Activated CD4-positive, alpha-beta T cell treated with anti-CD3 and anti-CD28 coated beads, Interleukin-2, Interleukin-4, amounts not matched to agents 100 ng/mL and 50 ng/mL, durations not matched to agents 16 hours and 8 hours (primary cell): Measurements from ENCODE around the gene APMAP.

ENCODE experiments used
- DNase-seq: peaks from one replicate; pipeline ENCODE4 v3.0.0-alpha.2; 2020; ENCODE audit warnings: low spot score

APMAP gene

DNA sequence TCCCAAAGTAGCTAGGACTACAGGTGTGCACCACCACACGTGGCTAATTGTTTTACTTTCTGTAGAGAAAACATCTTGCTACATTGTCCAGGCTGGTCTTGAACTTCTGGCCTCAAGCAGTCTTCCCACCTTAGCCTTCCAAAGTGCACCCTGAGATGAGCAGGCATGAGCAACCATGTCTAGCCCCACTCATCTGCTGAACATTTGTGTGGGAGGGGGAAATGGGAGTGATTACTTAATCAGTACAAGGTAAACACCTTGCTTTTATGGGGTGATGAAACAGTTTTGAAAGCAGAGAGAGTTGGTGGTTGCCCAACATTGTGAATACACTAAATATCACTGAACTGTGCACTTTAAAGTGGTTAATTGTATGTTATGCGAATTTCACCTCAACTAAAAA, 5.3 kb downstream of the APMAP start:
- no peak for DNase-seq

DNA sequence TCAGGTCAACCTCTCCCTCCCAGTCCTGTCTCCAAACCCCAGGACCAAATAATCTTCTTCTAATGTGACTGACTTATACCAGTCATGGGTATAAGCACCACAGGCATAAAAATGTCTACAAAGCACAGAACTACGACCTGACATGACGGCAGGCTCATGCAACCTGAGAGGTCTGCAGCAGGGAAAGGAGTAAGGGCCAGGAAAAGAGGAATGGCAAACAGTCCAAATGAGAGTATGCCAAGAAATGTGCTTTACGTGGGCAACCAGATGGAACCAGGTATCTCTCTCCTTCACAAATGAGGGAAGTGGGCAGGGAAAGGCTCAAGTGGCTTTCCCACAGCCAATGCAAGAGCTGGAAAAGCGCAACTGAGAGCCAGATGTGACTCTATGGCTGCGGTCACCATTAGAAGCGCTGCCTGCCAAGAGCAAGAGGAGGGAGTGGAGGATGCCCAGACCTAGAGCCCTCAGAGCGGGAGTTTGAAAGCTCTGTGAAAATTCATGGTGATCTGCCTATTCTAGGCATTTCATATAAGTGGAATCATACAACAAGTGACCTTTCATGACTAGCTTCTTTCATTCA, 6.0 kb downstream of the APMAP start:
- no peak for DNase-seq

DNA sequence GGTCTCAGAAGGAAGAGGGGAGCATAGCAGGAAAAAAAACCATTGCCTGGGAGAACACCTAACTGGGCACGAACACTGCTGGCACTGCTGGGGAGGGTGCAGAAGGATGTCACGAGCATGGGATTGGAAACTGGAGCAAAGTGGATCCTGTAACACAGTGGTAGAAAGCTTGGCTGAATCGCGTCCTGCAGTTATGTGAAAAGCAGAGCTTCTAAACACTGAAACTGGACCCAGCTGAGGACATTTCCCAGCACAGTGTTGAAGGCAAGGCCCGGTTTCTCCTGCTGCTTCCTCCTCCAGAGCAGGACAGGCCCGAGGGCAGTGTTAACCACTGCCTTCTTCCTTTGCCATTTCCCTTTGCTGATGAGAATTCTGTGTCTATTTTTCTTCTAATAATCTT, 6.7 kb downstream of the APMAP start:
- no peak for DNase-seq

DNA sequence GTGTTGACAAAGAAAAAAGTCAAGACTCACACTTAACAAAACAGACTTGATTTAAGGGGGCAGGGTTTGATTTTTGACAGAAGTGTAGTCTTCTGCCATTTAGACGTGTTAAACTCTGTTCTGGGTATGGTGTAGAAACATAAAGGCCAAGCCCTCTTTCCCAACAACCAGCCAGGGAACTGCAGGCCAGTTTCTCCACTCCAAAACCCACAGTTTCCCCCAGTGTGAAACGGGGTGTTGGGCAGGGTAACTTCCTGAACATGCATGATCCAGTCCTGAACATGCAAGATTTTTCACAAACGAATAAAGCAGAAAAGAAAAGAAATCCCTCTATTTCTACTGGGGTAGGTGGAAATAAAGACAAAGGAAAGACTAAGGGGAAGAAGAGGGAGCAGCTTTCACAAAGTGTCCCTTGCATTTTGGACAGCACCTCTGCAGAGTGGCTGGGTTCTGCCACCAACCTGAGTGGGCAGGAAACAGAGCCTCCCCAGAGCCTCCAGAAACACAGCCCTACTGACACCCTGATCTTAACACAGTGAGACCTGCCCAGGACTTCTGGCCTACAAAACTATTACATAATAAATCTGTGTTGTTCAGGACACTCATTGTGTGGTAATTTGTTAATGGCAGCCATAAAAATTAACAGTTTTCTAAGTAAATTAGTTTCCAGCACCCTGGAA, 7.5 kb downstream of the APMAP start:
- no peak for DNase-seq

DNA sequence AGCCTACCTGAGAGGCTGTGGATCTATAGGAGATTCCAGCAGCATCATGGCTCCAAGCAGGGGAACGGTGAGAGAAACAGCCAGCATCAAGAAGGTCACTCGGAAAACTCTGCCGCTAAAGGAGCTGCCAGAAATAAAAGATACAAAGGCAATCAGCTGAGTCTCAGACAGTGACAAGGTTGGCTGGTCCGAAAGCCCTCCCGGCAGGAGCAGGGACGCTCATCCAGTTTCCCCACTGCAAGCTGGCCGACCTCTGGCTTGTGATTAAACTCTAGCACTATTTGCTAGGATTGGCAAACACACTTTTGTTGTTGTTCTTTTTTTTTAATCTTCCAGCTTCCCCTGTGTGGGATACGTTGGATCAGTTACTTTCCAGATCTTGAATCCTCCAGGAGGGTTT, 8.7 kb downstream of the APMAP start:
- DNase-seq = no peak

DNA sequence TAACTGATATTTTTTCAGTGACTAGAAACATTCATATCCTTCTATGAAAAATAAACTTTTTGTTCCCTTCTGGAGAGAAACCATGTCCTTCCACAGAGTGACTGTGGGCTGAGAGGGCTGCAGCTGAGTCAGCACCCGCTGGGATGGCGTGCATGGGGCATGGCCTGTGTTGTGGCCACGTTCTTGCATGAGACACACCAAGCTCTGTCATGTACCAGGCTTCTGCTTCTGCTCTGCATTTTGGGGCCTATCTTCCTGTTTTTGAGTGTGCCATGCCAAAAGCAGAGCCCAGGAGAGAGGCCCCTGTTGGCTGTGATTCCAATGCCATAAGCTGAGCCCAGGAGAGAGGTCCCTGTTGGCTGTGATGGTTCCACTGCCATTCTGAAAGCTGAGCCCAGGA, 10.8 kb downstream of the APMAP start:
- DNase-seq = no peak

DNA sequence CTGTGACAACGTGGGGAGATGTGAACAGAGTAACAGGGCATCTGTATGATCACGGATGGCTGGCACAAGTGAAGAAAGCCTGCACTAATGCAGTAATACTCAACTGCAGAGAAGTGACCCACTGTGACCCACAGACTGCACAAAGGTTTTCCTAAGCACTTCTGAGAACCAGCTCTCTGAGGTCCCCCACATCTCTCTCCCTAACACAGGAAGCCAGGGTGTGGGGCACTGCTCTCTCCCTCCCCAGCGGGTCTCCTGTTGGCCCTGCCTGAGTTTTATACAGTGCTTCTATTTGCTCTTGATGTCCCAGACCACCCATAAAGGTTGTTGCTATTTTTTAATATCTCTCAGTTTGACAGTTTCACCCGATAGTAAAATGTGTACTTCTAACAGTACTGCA, 11.3 kb downstream of the APMAP start:
- no peak for DNase-seq

DNA sequence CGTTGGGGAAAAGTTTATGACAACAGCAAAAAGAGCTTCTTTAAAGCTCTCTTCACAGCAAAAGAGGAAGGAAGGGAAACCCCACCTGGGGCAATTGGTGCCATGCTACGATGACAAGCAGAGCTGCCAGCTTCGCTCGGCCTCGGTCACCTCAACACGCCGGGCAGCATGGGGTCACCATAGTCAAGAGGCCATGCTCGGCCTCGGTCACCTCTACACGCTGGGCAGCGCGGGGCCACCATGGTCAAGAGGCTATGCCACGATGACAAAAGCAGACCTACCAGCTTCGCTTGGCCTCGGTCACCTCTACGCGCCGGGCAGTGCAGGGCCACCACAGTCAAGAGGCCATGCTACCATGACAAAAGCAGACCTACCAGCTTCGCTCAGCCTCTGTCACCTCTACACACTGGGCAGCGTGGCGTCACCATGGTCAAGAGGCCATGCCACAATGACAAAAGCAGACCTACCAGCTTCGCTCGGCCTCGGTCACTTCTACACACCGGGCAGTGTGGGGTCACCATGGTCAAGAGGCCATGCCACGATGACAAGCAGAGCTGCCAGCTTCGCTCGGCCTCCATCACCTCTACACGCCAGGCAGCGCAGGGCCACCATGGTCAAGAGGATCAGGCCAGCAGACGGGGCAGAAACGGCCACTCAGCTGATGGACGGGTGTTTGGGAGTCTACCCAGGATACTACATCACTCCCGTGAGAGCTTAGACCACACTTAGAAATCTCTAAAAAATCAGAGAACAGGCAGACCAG, 12.1 kb downstream of the APMAP start:
- no peak for DNase-seq

DNA sequence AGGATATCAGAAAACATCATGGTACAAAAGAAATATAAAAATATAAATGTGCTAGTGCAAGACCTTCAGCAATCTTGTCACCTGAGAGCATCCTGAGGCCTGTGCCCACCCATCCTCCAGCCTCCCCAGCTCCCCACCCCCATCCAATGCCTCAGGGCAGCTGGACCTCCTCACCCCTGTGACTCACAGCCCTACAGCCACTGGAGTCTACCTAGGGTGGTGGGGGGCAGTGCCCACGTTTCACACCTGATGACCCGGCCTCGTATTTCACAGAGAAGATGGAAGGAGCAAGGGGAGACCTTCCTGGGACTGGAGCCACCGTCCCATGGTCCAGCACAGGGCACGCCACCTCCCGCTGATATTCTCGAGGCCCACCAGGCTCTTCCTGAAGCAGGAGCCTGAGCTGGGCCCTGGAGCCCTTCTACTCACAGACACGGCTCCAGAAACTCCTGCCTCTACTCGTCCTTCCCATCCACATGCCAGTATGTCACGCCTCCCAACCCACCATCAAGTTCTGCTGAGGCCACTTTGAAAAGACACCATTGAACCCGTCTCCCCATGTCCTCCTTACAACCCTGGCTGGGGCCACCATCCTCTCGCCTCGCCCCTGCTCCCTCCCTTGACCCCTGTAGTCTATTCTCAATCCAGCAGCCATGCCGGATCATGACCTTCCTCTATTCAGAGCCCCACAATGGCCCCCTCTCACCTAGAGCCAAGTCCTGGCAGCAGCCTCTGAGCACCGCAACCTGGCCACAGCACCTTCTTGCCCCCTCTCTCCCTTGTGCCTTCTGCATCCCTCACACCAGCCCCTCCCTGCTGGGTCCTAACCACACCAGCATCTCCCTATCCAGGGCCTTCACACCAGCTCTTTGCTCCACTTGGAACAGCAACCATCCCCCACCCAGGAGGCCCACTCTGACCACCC, 13.3 kb downstream of the APMAP start:
- DNase-seq = no peak

DNA sequence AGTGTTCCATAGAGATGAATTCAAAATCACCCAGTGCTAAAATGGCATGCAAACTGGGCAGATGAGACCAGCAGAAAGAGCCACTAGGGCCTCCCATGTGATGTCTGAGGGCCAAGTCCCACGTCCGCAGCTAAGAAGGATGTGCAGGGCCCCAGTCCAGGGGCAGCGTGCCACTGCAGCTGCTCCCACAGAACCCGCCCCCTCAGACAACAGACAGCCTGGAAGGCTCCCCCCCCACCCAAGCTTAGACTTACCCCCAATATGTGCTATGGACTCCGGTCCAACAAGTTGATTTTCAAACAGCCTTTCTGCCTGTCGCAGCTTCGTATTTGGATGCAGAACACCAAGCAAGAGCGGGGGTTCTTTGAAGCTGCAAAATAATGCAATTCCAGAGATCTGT, 14.0 kb downstream of the APMAP start:
- DNase-seq = no peak

DNA sequence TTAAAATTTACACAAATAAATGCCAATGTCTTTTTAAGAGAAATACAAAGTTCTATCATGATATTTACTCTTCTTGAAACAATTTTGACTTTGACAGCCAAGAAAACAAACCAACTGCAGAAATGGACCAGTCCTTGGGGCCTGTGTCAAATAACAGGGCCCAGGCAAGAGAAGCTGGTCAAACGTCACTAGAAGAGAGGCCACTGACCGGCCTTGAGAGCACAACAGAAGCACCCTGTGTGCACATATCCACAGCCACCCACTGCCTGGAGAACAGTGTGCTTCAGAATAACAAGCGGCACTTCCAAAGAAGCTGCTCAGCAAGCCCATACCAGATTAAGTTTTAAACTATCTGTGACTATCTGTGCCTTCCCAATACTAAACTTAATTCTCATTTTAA, 14.8 kb downstream of the APMAP start:
- no peak for DNase-seq

DNA sequence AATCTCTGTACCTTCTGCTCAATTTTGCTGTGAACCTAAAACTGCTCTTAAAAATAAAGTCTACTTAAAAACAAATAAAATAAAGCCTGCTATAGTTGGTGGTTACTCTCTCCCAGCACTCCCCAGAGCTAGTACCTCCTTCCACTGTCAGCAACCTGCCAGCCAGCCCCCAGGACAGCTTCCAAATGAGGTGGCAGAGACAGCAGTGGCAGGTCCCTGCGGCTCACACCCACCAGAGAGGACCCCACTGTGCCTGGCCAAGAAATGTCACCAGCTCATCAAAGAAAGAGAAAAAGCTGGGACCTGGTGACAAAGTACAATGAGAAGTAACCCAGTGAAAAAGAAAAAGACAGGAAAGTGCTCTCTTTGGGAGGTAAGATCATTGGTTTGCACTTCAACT, 15.2 kb downstream of the APMAP start:
- no peak for DNase-seq

DNA sequence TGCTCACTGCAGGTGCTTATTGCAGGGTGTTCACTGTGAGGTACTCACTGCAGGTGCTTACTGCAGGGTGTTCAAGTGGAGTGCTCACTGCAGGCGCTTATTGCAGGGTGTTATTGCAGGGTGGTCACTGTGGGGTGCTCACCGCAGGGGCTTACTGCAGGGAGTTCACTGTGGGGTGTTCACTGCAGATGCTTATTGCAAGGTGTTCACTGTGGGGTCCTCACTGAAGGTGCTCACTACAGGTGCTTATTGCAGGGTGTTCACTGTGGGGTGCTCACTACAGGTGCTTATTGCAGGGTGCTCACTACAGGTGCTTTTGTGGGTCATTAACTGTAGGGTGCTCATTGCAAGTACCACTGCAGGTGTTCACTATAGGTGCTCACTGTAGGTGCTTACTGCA, 20.2 kb downstream of the APMAP start:
- DNase-seq = no peak

DNA sequence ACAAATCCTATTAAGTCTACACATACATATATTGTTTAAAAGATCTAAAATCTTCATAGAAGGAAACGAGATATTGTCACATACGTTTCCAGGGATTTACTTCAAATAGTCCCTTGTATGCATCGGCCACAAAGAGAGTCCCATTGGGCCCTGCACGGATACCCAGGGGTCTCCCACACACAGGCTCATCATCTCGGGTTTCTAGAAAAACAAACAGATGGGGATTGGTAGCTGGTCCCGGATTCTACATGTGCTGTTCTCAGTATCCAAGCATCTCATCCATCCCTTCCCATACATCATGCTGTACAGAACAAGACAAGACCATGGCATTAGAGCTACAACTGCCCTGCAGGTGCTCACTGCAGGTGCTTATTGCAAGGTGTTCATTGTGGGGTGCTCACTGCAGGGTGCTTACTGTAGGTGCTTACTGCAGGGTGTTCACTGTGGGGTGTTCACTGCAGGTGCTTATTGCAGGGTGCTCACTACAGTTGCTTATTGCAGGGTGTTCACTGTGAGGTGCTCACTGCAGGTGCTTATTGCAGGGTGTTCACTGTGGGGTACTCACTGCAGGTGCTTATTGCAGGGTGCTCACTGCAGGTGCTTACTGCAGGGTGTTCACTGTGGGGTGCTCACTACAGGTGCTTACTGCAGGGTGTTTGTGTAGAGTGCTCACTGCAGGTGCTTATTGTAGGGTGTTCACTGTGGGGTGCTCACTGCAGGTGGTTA, 21.0 kb downstream of the APMAP start:
- no peak for DNase-seq

DNA sequence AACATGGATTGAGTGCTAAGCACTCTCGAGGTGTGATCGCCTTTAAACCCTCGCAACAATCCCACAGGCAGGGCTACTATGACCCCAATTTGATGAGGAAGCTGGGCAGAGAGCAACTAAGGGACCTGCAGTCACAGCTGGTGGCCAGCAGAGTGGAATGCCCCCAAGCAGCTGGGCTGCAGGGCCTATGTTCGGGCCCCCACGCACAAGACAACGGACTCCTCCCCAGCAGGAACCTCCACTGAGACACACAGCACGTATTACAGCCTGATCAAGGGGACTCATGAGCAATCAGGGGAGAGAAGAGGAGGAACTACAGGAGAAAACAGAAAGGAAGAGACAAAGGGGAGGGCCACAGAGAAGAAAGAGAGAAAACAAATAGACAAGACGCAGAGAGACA, 21.8 kb downstream of the APMAP start:
- DNase-seq = no peak

DNA sequence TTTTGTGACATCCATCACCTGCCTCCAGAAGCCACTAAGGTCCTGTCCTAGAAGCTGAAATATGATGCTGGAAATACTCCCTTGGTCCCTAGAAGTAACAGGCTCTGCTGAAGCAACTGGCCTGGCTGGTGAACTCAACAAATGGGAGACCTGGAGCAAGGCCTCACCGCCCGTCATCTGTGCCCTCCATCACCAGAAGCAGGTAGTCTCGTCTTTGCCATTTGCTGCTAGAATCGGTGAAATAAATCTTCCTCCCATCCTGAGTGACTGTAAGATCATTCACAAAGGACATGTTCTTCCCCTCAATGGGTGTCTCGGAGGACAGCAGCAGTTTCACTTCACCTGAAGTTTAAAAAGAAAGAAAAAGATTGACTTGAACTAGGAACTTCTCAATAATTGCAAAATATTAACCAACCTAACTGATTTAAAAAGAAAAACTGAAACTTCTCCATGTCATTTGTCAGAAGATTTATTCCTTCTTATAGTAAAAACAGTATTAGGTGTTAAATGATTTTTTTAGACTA, 22.5 kb downstream of the APMAP start:
- DNase-seq = no peak

DNA sequence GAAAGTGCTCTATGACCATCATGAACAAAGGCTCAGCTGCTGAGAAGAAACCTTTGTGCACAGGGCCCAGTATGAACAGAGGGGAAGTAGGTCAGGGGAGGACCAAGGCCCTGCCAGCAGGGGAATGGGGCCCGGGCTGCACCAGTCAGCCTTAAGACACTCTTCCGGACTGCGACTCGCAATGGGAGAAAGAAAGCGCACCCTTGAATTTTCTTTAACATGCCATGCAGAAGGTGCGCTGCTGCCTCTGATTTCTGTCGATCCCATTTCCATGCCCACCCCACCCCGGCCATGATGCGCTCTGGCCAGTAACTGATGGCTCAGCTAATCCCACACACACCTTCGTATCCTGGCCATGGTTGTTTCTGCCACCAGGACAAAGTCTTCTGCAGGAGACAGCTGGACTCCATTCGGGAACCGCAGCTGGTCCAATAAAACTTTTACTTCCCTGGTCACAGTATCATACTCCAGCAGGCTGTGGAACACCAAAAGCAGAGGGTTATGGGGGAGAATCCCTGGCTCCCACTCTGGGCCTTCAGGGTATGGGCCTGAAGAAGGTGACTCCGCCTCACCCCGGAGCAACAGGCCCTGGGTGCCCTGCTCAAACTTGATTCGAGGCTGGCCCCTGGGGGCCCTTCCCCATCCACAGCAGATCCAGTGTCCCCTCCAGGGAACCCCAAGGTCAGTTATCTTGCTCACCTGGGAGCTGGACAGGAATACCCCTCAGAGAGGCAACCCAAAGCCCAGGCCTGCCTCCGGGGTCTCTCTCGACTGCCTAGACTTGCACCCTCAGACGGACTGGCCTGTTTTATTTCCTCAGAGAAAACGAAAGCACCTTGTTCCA, 23.1 kb downstream of the APMAP start:
- no peak for DNase-seq

DNA sequence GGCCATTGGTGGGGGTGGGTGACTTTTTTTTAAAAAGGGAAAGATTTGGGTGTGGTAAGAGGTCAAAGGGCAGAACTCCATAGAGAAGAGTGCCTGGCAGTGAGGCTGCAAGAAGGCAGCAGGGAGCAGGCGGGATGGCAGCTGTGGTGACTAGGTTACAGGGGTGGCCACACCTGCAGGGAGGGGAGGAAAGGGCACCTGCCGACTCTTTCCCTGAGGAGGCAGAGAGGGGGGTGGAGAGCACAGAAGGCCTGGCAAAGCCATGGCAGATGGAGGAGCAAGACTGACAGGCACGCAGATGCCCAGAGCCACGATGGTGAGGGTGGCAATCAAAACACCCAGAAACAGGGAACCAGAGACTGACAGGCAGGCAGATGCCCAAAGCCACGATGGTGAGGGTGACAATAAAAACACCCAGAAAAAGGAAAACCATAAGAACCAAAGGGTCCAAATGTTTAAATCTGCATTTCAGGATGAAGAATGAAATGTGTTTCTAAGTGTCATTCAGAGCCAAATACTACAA, 24.2 kb downstream of the APMAP start:
- DNase-seq = no peak

DNA sequence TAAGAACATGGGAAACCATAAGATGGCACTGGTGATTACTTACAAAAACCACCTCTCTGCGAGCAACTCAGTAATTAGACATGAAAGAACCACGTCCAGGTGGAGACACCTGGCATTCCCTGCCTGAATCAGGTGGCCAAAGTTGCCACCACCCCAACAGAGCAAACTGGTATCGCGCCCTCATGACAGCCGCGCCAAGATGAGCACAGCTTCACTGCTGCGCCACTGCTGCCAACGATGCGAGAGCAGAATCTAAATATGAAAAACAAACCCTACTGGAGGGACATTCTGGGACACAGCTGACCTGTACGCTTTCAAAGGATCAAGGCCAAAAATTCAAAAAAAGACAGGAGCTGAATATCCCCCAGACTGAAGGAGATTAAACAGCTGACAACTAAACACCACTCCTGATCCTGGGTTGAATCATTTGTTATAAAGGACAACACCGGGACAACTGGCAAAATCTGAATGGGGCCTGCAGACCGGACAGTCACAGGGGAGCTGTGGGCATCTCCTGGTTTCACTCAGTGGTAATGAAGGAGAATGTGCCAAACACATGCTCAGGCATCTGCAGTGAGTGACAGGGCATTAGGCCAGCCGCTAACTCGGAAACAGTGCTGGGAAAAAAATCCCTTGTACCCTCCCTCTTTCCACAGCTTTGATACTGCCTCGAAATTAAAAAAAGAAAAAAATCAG, 26.1 kb downstream of the APMAP start:
- no peak for DNase-seq
